K562 (cell line): ENCODE results near the gene GALNT7. TPM values are rescaled to one million over a fixed set of nuclear protein-coding genes. Genes with fewer than 3 reads are reported as not detected.
A peak's percentile ranks its signal among the peaks of the same experiment; 100 is the strongest.

Source experiments
- CHCHD3 ChIP-seq: fragments of 250-450 bp; sonication (Bioruptor Pico); IDR thresholded peaks from 2 replicates; pipeline ENCODE4 v2.1.2; 2022; ENCODE audit warnings: mild to moderate bottlenecking
- KLF13 ChIP-seq: fragments of 450-650 bp; IDR thresholded peaks from 2 replicates; pipeline ENCODE4 v1.6.1; 2016; ENCODE audit warnings: missing genetic modification characterization, low read depth, mild to moderate bottlenecking, missing compliant biosample characterization, moderate library complexity, borderline replicate concordance
- MLX ChIP-seq, 2 experiments: fragments of 450-650 bp in 1 of 2; sonication (generic) in 1 of 2; formaldehyde crosslinking; conservative IDR thresholded peaks; 2 replicates each; pipeline versions ENCODE4 v1.4.0 to v1.8.1; 2020 to 2022; ENCODE audit warnings: mild to moderate bottlenecking in 1 of 2, missing genetic modification reagents in 1 of 2
- NKRF ChIP-seq: fragments of 450-650 bp; IDR thresholded peaks from 2 replicates; pipeline ENCODE4 v1.6.1; 2016; ENCODE audit warnings: borderline replicate concordance
- PTBP1 ChIP-seq: fragments of 200-400 bp; formaldehyde crosslinking; IDR thresholded peaks from 2 replicates; pipeline ENCODE4 v1.6.1; 2017; ENCODE audit warnings: low read depth, low read length
- SPI1 ChIP-seq: IDR thresholded peaks from 2 replicates; pipeline ENCODE4 v1.6.1; 2011; ENCODE audit warnings: low read depth, low read length, control low read depth, borderline replicate concordance
- TARDBP ChIP-seq: fragments of 450-650 bp; IDR thresholded peaks from 2 replicates; pipeline ENCODE4 v1.6.1; 2016
- THAP12 ChIP-seq: fragments of 250-450 bp; sonication (Bioruptor Pico); IDR thresholded peaks from 2 replicates; pipeline ENCODE4 v1.9.0; 2021; ENCODE audit warnings: mild to moderate bottlenecking, inconsistent platforms
- ZBTB40 ChIP-seq, 2 experiments: fragments of 450-650 bp in 1 of 2; sonication (generic) in 1 of 2; formaldehyde crosslinking in 1 of 2; IDR thresholded peaks; 2 replicates each; pipeline versions ENCODE4 v1.7.1 to v1.9.0; 2016 to 2022; ENCODE audit warnings: inconsistent platforms in 1 of 2, mild to moderate bottlenecking in 1 of 2, missing genetic modification reagents in 1 of 2
- ZNF311 ChIP-seq: fragments of 250-450 bp; sonication (Bioruptor Pico); IDR thresholded peaks from 2 replicates; pipeline ENCODE4 v1.4.0; 2020; ENCODE audit warnings: mild to moderate bottlenecking, moderate library complexity
- ZNF324 ChIP-seq: fragments of 250-450 bp; sonication (Bioruptor Pico); IDR thresholded peaks from 2 replicates; pipeline ENCODE4 v1.4.0; 2020; ENCODE audit warnings: mild to moderate bottlenecking
- polyA plus RNA-seq, 8 experiments: library from polyadenylated mRNA; depleted of rRNA in 4 of 8; stranded (reverse) in 5 of 8; unstranded in 3 of 8; fragments of >200 nt; fragmentation: Nextera tagmentation in 2 of 8; fragmentation: Illumina TruSeq in 1 of 8; extraction: Ambion mirVana in 2 of 8; extraction: Trizol in 1 of 8; gene quantifications; 2 replicates each; pipeline versions ENCODE4 v1.2.1 to v1.2.3, GENCODE V29; 2011 to 2014; ENCODE audit warnings: inconsistent platforms in 1 of 8, missing spikeins in 1 of 8
- total RNA-seq, 7 experiments: library from RNA; depleted of rRNA in 6 of 7; stranded (reverse); fragments of >200 nt in 6 of 7; fragmentation: Illumina TruSeq in 2 of 7; extraction: Trizol in 2 of 7; gene quantifications; 2 replicates each; pipeline versions ENCODE4 v1.2.1 to v1.2.3, GENCODE V29; 2011 to 2021; ENCODE audit warnings: low replicate concordance in 1 of 7

Gene GALNT7
- total and polyA plus RNA-seq, 9 of the 15 experiments (the other 6 are each of a cell fraction or from before 2014, with no cell fraction given) = 16.7 to 38.7 (median 31.1) TPM

- TF ChIP-seq ZBTB40 (IDR thresholded peaks at IDR 0.05) = no peak
- TF ChIP-seq ZBTB40 (CRISPR knock-in tag; IDR thresholded peaks at IDR 0.05) = no peak
- no peak for TF ChIP-seq SPI1
- no peak for TF ChIP-seq ZNF311 (CRISPR knock-in tag)
- no peak for TF ChIP-seq PTBP1
- TF ChIP-seq THAP12 (CRISPR knock-in tag) = peak; percentile 78
- TF ChIP-seq NKRF = peak; percentile 86
- peak; percentile 93 for TF ChIP-seq CHCHD3 (CRISPR knock-in tag)
- TF ChIP-seq MLX (CRISPR knock-in tag; conservative IDR thresholded peaks at IDR 0.05) = peak; percentile 28 to 41; a peak in 1 of 4 replicates
- no peak for TF ChIP-seq ZNF324 (CRISPR knock-in tag)
- TF ChIP-seq TARDBP = no peak
- no peak for TF ChIP-seq KLF13
Measured at GRCh38 chr4:173334085-173334890, 165.7 kb downstream of the GALNT7 start, which contains the start of gene HMGB2 (continued).
